Spleen (tissue), 11 donors: ENCODE data around the gene PPM1B. TPM values are rescaled to one million over a fixed set of nuclear protein-coding genes. Genes with fewer than 3 reads are reported as not detected.

Source experiments
- DNase-seq: peaks from one replicate; pipeline ENCODE4 v3.0.0-alpha.2; 2020
- H3K27ac ChIP-seq, 8 donors: fragments of 200-600 bp; sonication (generic) in 7 of 8; 1 replicate in 4 of 8; 2 replicates in 4 of 8; pipeline versions ENCODE4 v1.5.0 to v1.8.0; 2016 to 2021; ENCODE audit warnings: inconsistent platforms in 4 of 8, mild to moderate bottlenecking in 4 of 8, moderate library complexity in 1 of 8
- H3K27me3 ChIP-seq, 7 donors: fragments of 200-600 bp; sonication (generic) in 6 of 7; replicated peaks in 1 of 7; 1 replicate in 4 of 7; 2 replicates in 3 of 7; pipeline versions ENCODE4 v1.5.0 to v1.8.0; 2016 to 2021; ENCODE audit warnings: inconsistent platforms in 3 of 7, mild to moderate bottlenecking in 1 of 7
- H3K36me3 ChIP-seq, 6 donors: fragments of 200-600 bp; sonication (generic) in 5 of 6; 1 replicate in 4 of 6; 2 replicates in 2 of 6; pipeline versions ENCODE4 v1.5.0 to v1.8.0; 2016 to 2021; ENCODE audit warnings: inconsistent platforms in 2 of 6
- H3K4me1 ChIP-seq, 6 donors: fragments of 200-600 bp; sonication (generic) in 5 of 6; 1 replicate in 3 of 6; 2 replicates in 3 of 6; pipeline versions ENCODE4 v1.5.0 to v1.8.0; 2016 to 2021; ENCODE audit warnings: inconsistent platforms in 3 of 6
- H3K4me3 ChIP-seq, 8 donors: fragments of 200-600 bp; sonication (generic) in 7 of 8; 1 replicate in 4 of 8; 2 replicates in 4 of 8; pipeline versions ENCODE4 v1.5.0 to v1.8.0; 2016 to 2021; ENCODE audit warnings: inconsistent platforms in 4 of 8, mild to moderate bottlenecking in 4 of 8, moderate library complexity in 2 of 8
- H3K9me3 ChIP-seq, 8 donors: fragments of 200-600 bp; sonication (generic) in 7 of 8; 1 replicate in 4 of 8; 2 replicates in 4 of 8; pipeline versions ENCODE4 v1.5.0 to v1.8.0; 2016 to 2021; ENCODE audit warnings: inconsistent platforms in 4 of 8
- CTCF ChIP-seq, 11 experiments: fragments of 200-600 bp in 7 of 11; fragments of 450-650 bp in 4 of 11; sonication (generic) in 4 of 11; IDR thresholded peaks in 8 of 11; conservative IDR thresholded peaks in 3 of 11; 1 replicate in 7 of 11; 2 replicates in 4 of 11; pipeline versions ENCODE4 v1.4.0 to v1.8.0; 2016 to 2021; ENCODE audit warnings: antibody characterized with exemption in 11 of 11, inconsistent platforms in 4 of 11, mild to moderate bottlenecking in 1 of 11
- POLR2A ChIP-seq, 3 donors: fragments of 450-650 bp; IDR thresholded peaks; one replicate each; pipeline ENCODE4 v1.5.1; 2017; ENCODE audit warnings: antibody characterized with exemption in 3 of 3, mild to moderate bottlenecking in 1 of 3
- POLR2AphosphoS5 ChIP-seq, 3 donors: sonication (generic); formaldehyde crosslinking; IDR thresholded peaks; one replicate each; pipeline ENCODE4 v1.5.1; 2017; ENCODE audit warnings: antibody characterized with exemption in 3 of 3
- WGBS, 5 donors: extraction: QIAGEN DNeasy Blood & Tissue Kit in 3 of 5; methylation state at CpG; one replicate each; pipeline versions ENCODE4 v1.1.5 to v1.1.7; 2013 to 2018; 5-methylcytosine and 5-hydroxymethylcytosine counted together
- intact Hi-C: fragments of 100-400 bp; cut with DNase I; formaldehyde crosslinking; loops from one replicate; pipeline ENCODE4 v1.15.0; 2023; ENCODE audit warnings: low total_unique reads
- polyA plus RNA-seq, 3 donors: library from polyadenylated mRNA; stranded (reverse); fragments of 200-250 nt; gene quantifications; one replicate each; pipeline ENCODE4 v1.2.1, GENCODE V29; 2013
- small RNA-seq, 4 donors: library from RNA; depleted of rRNA; stranded (forward); fragments of <200 nt; gene quantifications; one replicate each; pipeline ENCODE3, GENCODE V24; 2016
- total RNA-seq, 7 donors: library from RNA; depleted of rRNA in 3 of 7; stranded (reverse); fragments of >200 nt in 3 of 7; fragmentation: NEBNext Ultra II Directional in 4 of 7; extraction: Animal tissue kit (Norgen Biotek cat#: 25700) in 4 of 7; gene quantifications; one replicate each; pipeline versions ENCODE4 v1.1.0 to v1.2.1, GENCODE V29; 2016 to 2021
- donor health status: healthy with polysubstance abuse.
- donor health status: DM: no; HTN: no; CAD: no; lungs with moderate emphysema.
- donor health status: DM: no; HTN: no; CAD: no.
- donor health status: Bipolar disorder and iron deficiency.
- donor health status: healthy.
- donor health status: DM: no; HTN: no; CAD: no.
- donor health status: DM: yes; HTN: yes; CAD: no.

PPM1B gene
- total and polyA plus RNA-seq, 10 donors: 21.9 to 86.3 (median 57.4) TPM

GRCh38 chr2:44273596-44273995 lies 104.9 kb downstream of the PPM1B start:
- 43 to 82% (median 66%) methylated on average over 2 of the region's 2 CpGs for WGBS, 5 donors
- Histone ChIP-seq H3K9me3 (no peaks in the 10 kb centered on the region), H3K4me3 (no peak overlapping the region), H3K36me3 (no peaks in the 10 kb centered on the region), H3K27me3 (no peaks in the 10 kb centered on the region), H3K27ac (no peak overlapping the region), H3K4me1 (no peaks in the 10 kb centered on the region)
- intact Hi-C loops: no loop called here
- TF ChIP-seq POLR2A (IDR thresholded peaks at IDR 0.05): no peak
- TF ChIP-seq POLR2AphosphoS5 (IDR thresholded peaks at IDR 0.05): no peak
- TF ChIP-seq CTCF (IDR thresholded peaks at IDR 0.05 in 8 of 11, conservative IDR thresholded peaks at IDR 0.05 in 3 of 11): no peak
- DNase-seq: no peak

DNA sequence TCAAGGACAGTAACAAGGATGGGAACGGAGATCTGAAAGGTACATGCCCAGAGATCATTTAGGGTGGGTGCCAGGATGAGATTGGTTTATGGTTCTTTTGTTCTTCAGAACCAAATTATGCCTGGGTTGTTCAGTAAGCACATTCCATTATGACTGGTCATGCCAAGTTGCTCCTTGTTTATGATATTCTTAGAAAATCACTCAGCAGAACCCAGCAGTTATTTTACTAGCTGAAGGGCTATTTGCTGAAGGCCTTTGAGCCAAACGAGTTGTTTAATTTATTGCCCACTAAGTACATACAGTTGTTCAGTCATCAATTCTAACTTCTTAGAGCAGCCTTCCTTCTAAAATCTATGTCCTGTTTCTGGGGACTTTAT lies 107.2 kb downstream of the PPM1B start:
- intact Hi-C loops: no loop called here
- Histone ChIP-seq H3K9me3 (no peaks in the 10 kb centered on the region), H3K27me3 (no peaks in the 10 kb centered on the region), H3K4me3 (no peak overlapping the region), H3K27ac (no peak overlapping the region), H3K4me1 (no peaks in the 10 kb centered on the region), H3K36me3 (no peaks in the 10 kb centered on the region)
- no peak for DNase-seq
- WGBS, 5 donors: 68 to 83% (median 75%) methylated on average over 2 of the region's 2 CpGs
- TF ChIP-seq POLR2A (IDR thresholded peaks at IDR 0.05) (no peak), POLR2AphosphoS5 (IDR thresholded peaks at IDR 0.05) (no peak), CTCF (IDR thresholded peaks at IDR 0.05 in 8 of 11, conservative IDR thresholded peaks at IDR 0.05 in 3 of 11) (no peak)

GRCh38 chr2:44277541-44277940 lies 108.9 kb downstream of the PPM1B start:
- 43 to 76% (median 67%) methylated on average over 1 of the region's 1 CpG for WGBS, 5 donors
- no peak for TF ChIP-seq POLR2A (IDR thresholded peaks at IDR 0.05)
- TF ChIP-seq CTCF (IDR thresholded peaks at IDR 0.05 in 8 of 11, conservative IDR thresholded peaks at IDR 0.05 in 3 of 11): no peak
- TF ChIP-seq POLR2AphosphoS5 (IDR thresholded peaks at IDR 0.05): no peak
- intact Hi-C loops: no loop called here
- Histone ChIP-seq H3K27me3 (no peaks in the 10 kb centered on the region), H3K4me1 (no peaks in the 10 kb centered on the region), H3K4me3 (no peak overlapping the region), H3K9me3 (no peaks in the 10 kb centered on the region), H3K36me3 (no peaks in the 10 kb centered on the region), H3K27ac (no peak overlapping the region)
- DNase-seq: no peak

GRCh38 chr2:44280869-44281268 lies 112.2 kb downstream of the PPM1B start:
- H3K9me3 ChIP-seq: no peaks in the 10 kb centered on the region
- no peak for DNase-seq
- intact Hi-C loops: no loop called here
- H3K4me3 ChIP-seq: no peak overlapping the region
- no peak for TF ChIP-seq POLR2A (IDR thresholded peaks at IDR 0.05)
- TF ChIP-seq POLR2AphosphoS5 (IDR thresholded peaks at IDR 0.05): no peak
- TF ChIP-seq CTCF (IDR thresholded peaks at IDR 0.05 in 8 of 11, conservative IDR thresholded peaks at IDR 0.05 in 3 of 11): no peak
- H3K4me1 ChIP-seq: no peaks in the 10 kb centered on the region
- H3K27me3 ChIP-seq: no peaks in the 10 kb centered on the region
- WGBS, 5 donors: 79 to 96% (median 90%) methylated on average over 1 of the region's 1 CpG
- H3K27ac ChIP-seq: no peak overlapping the region
- H3K36me3 ChIP-seq: no peaks in the 10 kb centered on the region

Small RNA genes within 50 kb of the gene (small RNA-seq; reads per million reads assigned to genes)
- gene RNU6-566P: 0 reads per million in 4 donors

Other genes with a start within 250 kb of the PPM1B start
- gene LRPPRC, start 172.9 kb upstream of the PPM1B start, total RNA-seq: 10 to 100 TPM; 52.3 to 72.5 (median 60.3) TPM
- 10 to 100 TPM; 25.0 to 28.7 (median 27.3) TPM for gene LRPPRC, start 172.9 kb upstream of the PPM1B start, polyA plus RNA-seq
- under 1 TPM in 5 of 7 donors, not detected in 2; 0.18 to 0.88 (median 0.43) TPM for gene SLC3A1, start 106.6 kb downstream of the PPM1B start, total RNA-seq
- gene SLC3A1, start 106.6 kb downstream of the PPM1B start, polyA plus RNA-seq: under 1 TPM; 0.14 to 0.37 (median 0.19) TPM
- gene PREPL, start 192.6 kb downstream of the PPM1B start, total RNA-seq: 10 to 100 TPM; 20.8 to 34.4 (median 29.2) TPM
- 1 to 10 TPM; 4.0 to 8.3 (median 7.0) TPM for gene PREPL, start 192.6 kb downstream of the PPM1B start, polyA plus RNA-seq
- 10 to 100 TPM in 6 of 7 donors, 1 to 10 TPM in 1; 8.1 to 26.1 (median 11.1) TPM for gene CAMKMT, start 193.1 kb downstream of the PPM1B start, total RNA-seq
- gene CAMKMT, start 193.1 kb downstream of the PPM1B start, polyA plus RNA-seq: 1 to 10 TPM; 4.1 to 4.5 (median 4.4) TPM